Measurements from ENCODE around the gene KRT39. TPM values are rescaled to one million over a fixed set of nuclear protein-coding genes. Genes with fewer than 3 reads are reported as not detected.

The KRT39 gene
- total and polyA plus RNA-seq, 2 of the 8 experiments (the other 6 are each of a cell fraction or from before 2014, with no cell fraction given): not detected

DNA sequence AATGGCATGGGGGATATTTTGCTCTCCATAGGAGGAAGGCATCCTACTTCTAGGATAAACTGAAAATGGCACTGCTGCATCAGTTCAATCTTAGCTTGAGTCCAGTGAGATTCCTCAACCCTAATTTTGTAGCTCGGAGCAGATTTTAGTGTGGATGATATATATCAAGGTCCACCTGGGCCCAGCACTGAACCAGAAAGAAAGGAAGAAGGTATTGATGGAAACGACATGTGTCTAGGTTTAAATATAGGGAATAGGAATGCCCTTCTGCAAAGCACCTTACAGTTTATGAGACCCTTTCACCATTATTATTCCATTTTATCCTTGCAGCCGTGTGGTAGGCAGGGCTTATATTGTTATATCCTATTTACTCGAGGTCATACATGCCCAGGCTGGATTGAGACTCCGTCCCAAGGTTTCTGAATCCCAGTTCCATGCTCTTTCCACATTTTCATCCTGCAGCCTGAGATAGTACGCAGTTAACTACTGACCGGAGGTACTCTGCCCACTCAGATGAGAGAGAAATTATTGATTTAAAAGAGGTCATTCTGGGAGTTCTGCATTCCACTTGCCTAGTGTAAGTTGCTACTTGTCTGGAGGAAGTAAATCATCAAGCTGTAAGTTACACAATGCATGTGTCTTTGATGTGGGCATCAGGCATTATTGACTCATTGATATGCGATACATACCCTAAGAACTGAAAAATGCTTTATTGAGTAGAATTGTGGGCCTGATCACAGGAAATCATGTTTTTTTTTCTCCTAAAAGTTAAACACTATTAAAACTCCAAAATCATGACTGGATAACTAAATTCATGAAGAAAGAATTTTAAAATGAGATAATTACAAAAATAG lies 10.1 kb downstream of the KRT39 start:
- H3K36me3 ChIP-seq (ENCODE audit: control insufficient read depth in 2 of 4, insufficient read depth in 4 of 4, low read length in 3 of 4): no peaks in the 10 kb centered on the region
- no peaks in the 10 kb centered on the region for H3K79me1 ChIP-seq (ENCODE audit: low read depth, low read length)
- H2BK15ac ChIP-seq (ENCODE audit: low read length): no peak overlapping the region
- FAIRE-seq (no peak), DNase-seq (ENCODE audit: low read depth in 1 of 2, low spot score in 2 of 2) (no peak)
- H4K20me1 ChIP-seq (replicated peaks in 1 of 2; ENCODE audit: control insufficient read depth in 1 of 2, insufficient read depth in 2 of 2, low read length in 2 of 2): no peaks in the 10 kb centered on the region
- POLR2A ChIA-PET (ENCODE audit: partially characterized antibody): interaction anchor here (1.1 kb wide), 1 partner anchor 20 kb away, joined by 4 read pairs; no protein-coding TSS in a partner anchor
- H2BK120ac ChIP-seq (replicated peaks; ENCODE audit: low read depth, low read length): no peak overlapping the region
- WGBS, 2 experiments (ENCODE audit: extremely low coverage in 1 of 2, insufficient coverage in 1 of 2, insufficient read length in 1 of 2, insufficient replicate concordance in 2 of 2, low coverage in 1 of 2, low lambda C conversion rate in 2 of 2, missing lambda C conversion rate in 1 of 2): 85% methylated on average over 8 of the region's 8 CpGs; no CpG with 5 or more reads in 1 of the 2 experiments
- H4K91ac ChIP-seq (replicated peaks; ENCODE audit: insufficient read length, low read length): no peak overlapping the region
- no peak overlapping the region for H4K8ac ChIP-seq (ENCODE audit: extremely low read depth, insufficient read depth, low read length)
- no peaks in the 10 kb centered on the region for H3K27me3 ChIP-seq (replicated peaks in 1 of 4; ENCODE audit: control insufficient read depth in 3 of 4, extremely low read depth in 1 of 4, insufficient read depth in 3 of 4, low read length in 3 of 4)
- H3K9ac ChIP-seq (replicated peaks in 1 of 4; ENCODE audit: extremely low read depth in 1 of 4, low read depth in 3 of 4, low read length in 3 of 4): no peak overlapping the region
- no peak overlapping the region for H2AK5ac ChIP-seq (ENCODE audit: low read depth, low read length)
- H3K9me3 ChIP-seq (ENCODE audit: insufficient read depth in 2 of 2, low read depth in 1 of 2, low read length in 1 of 2): no peaks in the 10 kb centered on the region
- H2BK5ac ChIP-seq (ENCODE audit: low read depth, low read length): no peak overlapping the region
- no peak overlapping the region for H3K4me3 ChIP-seq (ENCODE audit: extremely low read depth in 1 of 4, insufficient read depth in 2 of 4, low read depth in 3 of 4, low read length in 4 of 4)
- H3K4me1 ChIP-seq (replicated peaks in 1 of 4; ENCODE audit: control insufficient read depth in 3 of 4, insufficient read depth in 4 of 4, low read length in 3 of 4): peaks cover 0 to 7% (median 0%) of the 10 kb centered on the region in 4 experiments; a peak in 2 of 7 replicates
- H3K23ac ChIP-seq (ENCODE audit: insufficient read length): no peak overlapping the region
- H2BK20ac ChIP-seq (ENCODE audit: low read length): no peak overlapping the region
- H3K14ac ChIP-seq (ENCODE audit: insufficient read length): no peak overlapping the region
- no peak overlapping the region for H4K5ac ChIP-seq (ENCODE audit: insufficient read length, low read depth, low read length)
- CTCF ChIA-PET (ENCODE audit: partially characterized antibody): interaction anchor here (0.6 to 1.0 kb wide), 2 partner anchors 26 to 692 kb away, joined by 3 read pairs; no protein-coding TSS in a partner anchor
- H3K56ac ChIP-seq (replicated peaks; ENCODE audit: insufficient read length, low read depth, low read length): no peak overlapping the region
- no peak overlapping the region for H2AFZ ChIP-seq (ENCODE audit: low read length)
- no peaks in the 10 kb centered on the region for H3K23me2 ChIP-seq (ENCODE audit: low read depth, low read length)
- no peaks in the 10 kb centered on the region for H3K79me2 ChIP-seq (ENCODE audit: control insufficient read depth in 1 of 2, insufficient read depth in 2 of 2, low read length in 2 of 2)
- H3K27ac ChIP-seq (ENCODE audit: low read depth, low read length): no peak overlapping the region
- no peak overlapping the region for H3K4ac ChIP-seq (replicated peaks; ENCODE audit: insufficient read length, low read depth, low read length)
- H2BK12ac ChIP-seq (ENCODE audit: low read depth, low read length): peak overlapping the region; percentile 4; the same call in 1 of the 2 replicates
- H3K18ac ChIP-seq (ENCODE audit: extremely low read depth, low read length): no peak overlapping the region
- no peak overlapping the region for H3K4me2 ChIP-seq (ENCODE audit: insufficient read depth in 1 of 2, low read depth in 2 of 2, low read length in 2 of 2)
- TF ChIP-seq SUZ12 (IDR thresholded peaks at IDR 0.05; ENCODE audit: low read length): no peak
- TF ChIP-seq RXRA (IDR thresholded peaks at IDR 0.05; ENCODE audit: insufficient read depth, low read depth, low read length): no peak
- TF ChIP-seq JUND (IDR thresholded peaks at IDR 0.05; ENCODE audit: low read length): no peak
- TF ChIP-seq KDM1A (IDR thresholded peaks at IDR 0.05; ENCODE audit: borderline replicate concordance, low read length): no peak
- no peak for TF ChIP-seq YY1 (IDR thresholded peaks at IDR 0.05; ENCODE audit: low read depth, low read length)
- TF ChIP-seq, protein P1, sequence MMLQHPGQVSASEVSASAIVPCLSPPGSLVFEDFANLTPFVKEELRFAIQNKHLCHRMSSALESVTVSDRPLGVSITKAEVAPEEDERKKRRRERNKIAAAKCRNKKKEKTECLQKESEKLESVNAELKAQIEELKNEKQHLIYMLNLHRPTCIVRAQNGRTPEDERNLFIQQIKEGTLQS (IDR thresholded peaks at IDR 0.05; ENCODE audit: insufficient read depth, low read depth, low read length): no peak
- TF ChIP-seq, protein P2, sequence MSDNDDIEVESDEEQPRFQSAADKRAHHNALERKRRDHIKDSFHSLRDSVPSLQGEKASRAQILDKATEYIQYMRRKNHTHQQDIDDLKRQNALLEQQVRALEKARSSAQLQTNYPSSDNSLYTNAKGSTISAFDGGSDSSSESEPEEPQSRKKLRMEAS (IDR thresholded peaks at IDR 0.05): no peak
- no peak for TF ChIP-seq SRF (IDR thresholded peaks at IDR 0.05; ENCODE audit: low read depth, low read length)
- no peak for TF ChIP-seq KDM4A (IDR thresholded peaks at IDR 0.05; ENCODE audit: low read depth, low read length, severe bottlenecking)
- no peak for TF ChIP-seq EZH2 (IDR thresholded peaks at IDR 0.05; ENCODE audit: low read depth, low read length, severe bottlenecking)
- TF ChIP-seq CREB1 (IDR thresholded peaks at IDR 0.05): no peak
